CD4-positive, alpha-beta T cell (primary cell): ENCODE results near the gene PTGER4. TPM values are rescaled to one million over a fixed set of nuclear protein-coding genes. Genes with fewer than 3 reads are reported as not detected.

Experiments used
- ATAC-seq: fragments of 200-7000 bp; cut with Tn5 transposase; one replicate; pipeline ENCODE4 v1.10.0; 2022; ENCODE audit warnings: mild to moderate bottlenecking; ENCODE audit not compliant: poor library complexity
- CTCF ChIA-PET: fragments of 350-600 bp; sonication (Branson Sonifier 250); formaldehyde crosslinking; loops from one replicate; lab custom pipeline; 2021; ENCODE audit warnings: antibody characterized with exemption, inconsistent platforms; lab: Charles Lee
- POLR2A ChIA-PET: fragments of 350-600 bp; sonication (Branson Sonifier 250); formaldehyde crosslinking; loops from one replicate; lab custom pipeline; 2021; ENCODE audit warnings: antibody characterized with exemption, inconsistent platforms; lab: Charles Lee
- DNase-seq, 14 experiments: peaks; one replicate each; pipeline ENCODE4 v3.0.0-alpha.2; 2013 to 2020; ENCODE audit warnings: mixed read lengths in 2 of 14
- H3K27ac ChIP-seq, 2 donors: one replicate each; pipeline versions ENCODE4 v1.5.1 to v1.7.0; 2013; ENCODE audit warnings: low read length in 2 of 2, low read depth in 1 of 2, mild to moderate bottlenecking in 1 of 2
- H3K27me3 ChIP-seq, 2 experiments: 1 replicate in 1 of 2; 2 replicates in 1 of 2; pipeline versions ENCODE4 v1.6.1 to v1.7.0; 2013; ENCODE audit warnings: low read length in 2 of 2, control low read depth in 1 of 2, mild to moderate bottlenecking in 1 of 2, moderate library complexity in 1 of 2; ENCODE audit not compliant: insufficient read depth in 2 of 2, control insufficient read depth in 1 of 2
- H3K36me3 ChIP-seq: one replicate; pipeline ENCODE4 v1.6.1; 2013; ENCODE audit warnings: low read length, control low read depth; ENCODE audit not compliant: insufficient read depth
- H3K4me1 ChIP-seq: one replicate; pipeline ENCODE4 v1.6.1; 2013; ENCODE audit warnings: low read length, control low read depth; ENCODE audit not compliant: insufficient read depth
- H3K4me3 ChIP-seq: one replicate; pipeline ENCODE4 v1.5.1; 2013; ENCODE audit warnings: mild to moderate bottlenecking, low read length, moderate library complexity
- H3K9me3 ChIP-seq, 2 experiments: 1 replicate in 1 of 2; 2 replicates in 1 of 2; pipeline versions ENCODE4 v1.6.1 to v1.7.0; 2013; ENCODE audit warnings: low read length in 2 of 2, mild to moderate bottlenecking in 2 of 2, control low read depth in 1 of 2, moderate library complexity in 1 of 2; ENCODE audit not compliant: control insufficient read depth in 1 of 2, insufficient read depth in 1 of 2
- H3K27ac Mint-ChIP-seq: one replicate; pipeline ENCODE4 v1.8.0; 2020; ENCODE audit warnings: mixed read lengths
- H3K27me3 Mint-ChIP-seq: one replicate; pipeline ENCODE4 v1.8.0; 2021; ENCODE audit warnings: mixed read lengths
- H3K36me3 Mint-ChIP-seq: one replicate; pipeline ENCODE4 v1.8.0; 2021; ENCODE audit warnings: low read depth, mixed read lengths
- H3K4me1 Mint-ChIP-seq: one replicate; pipeline ENCODE4 v1.8.0; 2021; ENCODE audit warnings: low read depth, mixed read lengths
- H3K4me3 Mint-ChIP-seq: one replicate; pipeline ENCODE4 v1.8.0; 2020; ENCODE audit warnings: mild to moderate bottlenecking, mixed read lengths
- H3K9me3 Mint-ChIP-seq: one replicate; pipeline ENCODE4 v1.8.0; 2020; ENCODE audit warnings: mixed read lengths
- CTCF ChIP-seq: fragments of 200-600 bp; IDR thresholded peaks from one replicate; pipeline ENCODE4 v1.8.0; 2022; ENCODE audit warnings: antibody characterized with exemption, mild to moderate bottlenecking
- intact Hi-C, 2 experiments: fragments of 100-400 bp; cut with DNase I in 1 of 2; cut with micrococcal nuclease in 1 of 2; formaldehyde crosslinking; loops; one replicate each; pipeline versions ENCODE4 v1.15.1 to v1.9.0; 2023 to 2025; cut with DNase I, micrococcal nuclease
- total RNA-seq, 174 experiments: library from RNA in 2 of 174; stranded (reverse) in 2 of 174; gene quantifications; one replicate each; pipeline ENCODE4 v1.2.3 and lab custom pipeline; 2021 to 2026

The PTGER4 gene
- total RNA-seq, 2 experiments from 2014 or later = 352 to 356 TPM

- intact Hi-C loops = loop anchor here (1.0 to 5.0 kb wide), 10 partner anchors 47 to 1157 kb away; no protein-coding TSS in a partner anchor
- peaks cover 38% of the 10 kb centered on the region for H3K4me1 Mint-ChIP-seq
- peak; percentile 80 for TF ChIP-seq CTCF
Observed at GRCh38 chr5:40736103-40736875, 56.6 kb downstream of the PTGER4 start.

DNA sequence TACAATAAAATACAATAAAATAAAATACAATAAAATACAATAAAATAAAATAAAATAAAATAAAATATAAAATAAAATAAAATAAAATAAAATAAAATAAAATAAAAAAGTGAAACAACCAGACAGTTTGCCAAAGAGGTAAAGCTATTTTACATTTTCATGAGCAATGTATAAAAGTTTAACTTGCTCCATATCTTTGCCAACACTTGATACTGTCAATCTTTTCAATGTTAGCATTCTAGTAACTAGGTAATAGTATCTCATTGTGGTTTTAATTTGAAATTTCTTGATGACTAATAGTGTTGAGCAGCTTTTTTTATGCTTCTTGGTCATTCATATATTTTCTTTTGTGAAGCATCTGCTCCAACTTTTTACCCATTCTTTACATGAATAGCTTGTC, 58.8 kb downstream of the PTGER4 start:
- no peak overlapping the region for H3K4me3 Mint-ChIP-seq

More at GRCh38 chr5:40736103-40736875, 56.6 kb downstream of the PTGER4 start:
- Histone ChIP-seq H3K4me3 (no peak overlapping the region), H3K36me3 (peaks cover 18% of the 10 kb centered on the region), H3K9me3 (peaks cover 0 to 6% of the 10 kb centered on the region in 2 experiments), H3K27me3 (no peaks in the 10 kb centered on the region), H3K4me1 (no peaks in the 10 kb centered on the region), H3K27ac (no peak overlapping the region)
- H3K9me3 Mint-ChIP-seq = no peaks in the 10 kb centered on the region
- H3K4me3 Mint-ChIP-seq = no peak overlapping the region
- POLR2A ChIA-PET = no interaction called here
- H3K36me3 Mint-ChIP-seq = peaks cover 51% of the 10 kb centered on the region
- DNase-seq (peak in 3 of 14 experiments; percentile 70 to 78 (median 77)), ATAC-seq (peak; percentile 72)
- H3K27me3 Mint-ChIP-seq = no peaks in the 10 kb centered on the region
- no peak overlapping the region for H3K27ac Mint-ChIP-seq
- CTCF ChIA-PET = interaction anchor here (1.0 to 1.5 kb wide), 2 partner anchors 788 to 1020 kb away, joined by 3 read pairs; no protein-coding TSS in a partner anchor

More for the DNA sequence above, 58.8 kb downstream of the PTGER4 start:
- H3K27me3 ChIP-seq = no peaks in the 10 kb centered on the region
- ChIA-PET POLR2A (no interaction called here), CTCF (interaction anchor here (1.2 to 1.5 kb wide), 2 partner anchors 17 to 1025 kb away, joined by 3 to 4 read pairs; partner anchors contain the start of gene TTC33)
- no peak overlapping the region for H3K27ac Mint-ChIP-seq
- H3K27me3 Mint-ChIP-seq = no peaks in the 10 kb centered on the region
- no peaks in the 10 kb centered on the region for H3K4me1 ChIP-seq
- no peak overlapping the region for H3K27ac ChIP-seq
- H3K36me3 Mint-ChIP-seq = peaks cover 69% of the 10 kb centered on the region
- DNase-seq = no peak
- peaks cover 26% of the 10 kb centered on the region for H3K36me3 ChIP-seq
- peaks cover 30% of the 10 kb centered on the region for H3K4me1 Mint-ChIP-seq
- H3K4me3 ChIP-seq = no peak overlapping the region
- intact Hi-C loops = loop anchor here in 1 of 2 experiments (5.0 kb wide), 2 partner anchors 1141 to 1156 kb away; no protein-coding TSS in a partner anchor
- no peak for ATAC-seq
- no peaks in the 10 kb centered on the region for H3K9me3 Mint-ChIP-seq
- peaks cover 0 to 10% of the 10 kb centered on the region in 2 experiments for H3K9me3 ChIP-seq
- no peak for TF ChIP-seq CTCF

Other genes starting within 250 kb of the PTGER4 start
- gene TTC33, start 76.0 kb downstream of the PTGER4 start, total RNA-seq = 10 to 100 TPM in 1 of 2 experiments, 1 to 10 TPM in 1; 8.7 to 12.0 TPM
- gene PRKAA1, start 118.5 kb downstream of the PTGER4 start, total RNA-seq = 100 to 1,000 TPM; 102 to 105 TPM
- gene RPL37, start 155.3 kb downstream of the PTGER4 start, total RNA-seq = 1,000 to 10,000 TPM; 2,845 to 2,986 TPM
- gene CARD6, start 161.5 kb downstream of the PTGER4 start, total RNA-seq = under 1 TPM; 0.16 to 0.53 TPM
- gene C7, start 229.6 kb downstream of the PTGER4 start, total RNA-seq = not detected